A673 (cell line): ENCODE results near the gene CLDN7.

ENCODE experiments used
- CTCF ChIP-seq: fragments of 300-800, 200-600 bp; sonication (generic); conservative IDR thresholded peaks from 2 replicates; pipeline ENCODE4 v1.5.1; 2017; ENCODE audit warnings: low read depth, mild to moderate bottlenecking, antibody characterized with exemption, low read length, moderate library complexity, mixed read lengths
- EZH2 ChIP-seq: fragments of 200-600 bp; sonication (generic); IDR thresholded peaks from 2 replicates; pipeline ENCODE4 v1.6.1; 2017; ENCODE audit warnings: borderline replicate concordance, low read depth, mild to moderate bottlenecking, mixed read lengths, antibody characterized with exemption, low read length; ENCODE audit not compliant: poor library complexity, severe bottlenecking

DNA sequence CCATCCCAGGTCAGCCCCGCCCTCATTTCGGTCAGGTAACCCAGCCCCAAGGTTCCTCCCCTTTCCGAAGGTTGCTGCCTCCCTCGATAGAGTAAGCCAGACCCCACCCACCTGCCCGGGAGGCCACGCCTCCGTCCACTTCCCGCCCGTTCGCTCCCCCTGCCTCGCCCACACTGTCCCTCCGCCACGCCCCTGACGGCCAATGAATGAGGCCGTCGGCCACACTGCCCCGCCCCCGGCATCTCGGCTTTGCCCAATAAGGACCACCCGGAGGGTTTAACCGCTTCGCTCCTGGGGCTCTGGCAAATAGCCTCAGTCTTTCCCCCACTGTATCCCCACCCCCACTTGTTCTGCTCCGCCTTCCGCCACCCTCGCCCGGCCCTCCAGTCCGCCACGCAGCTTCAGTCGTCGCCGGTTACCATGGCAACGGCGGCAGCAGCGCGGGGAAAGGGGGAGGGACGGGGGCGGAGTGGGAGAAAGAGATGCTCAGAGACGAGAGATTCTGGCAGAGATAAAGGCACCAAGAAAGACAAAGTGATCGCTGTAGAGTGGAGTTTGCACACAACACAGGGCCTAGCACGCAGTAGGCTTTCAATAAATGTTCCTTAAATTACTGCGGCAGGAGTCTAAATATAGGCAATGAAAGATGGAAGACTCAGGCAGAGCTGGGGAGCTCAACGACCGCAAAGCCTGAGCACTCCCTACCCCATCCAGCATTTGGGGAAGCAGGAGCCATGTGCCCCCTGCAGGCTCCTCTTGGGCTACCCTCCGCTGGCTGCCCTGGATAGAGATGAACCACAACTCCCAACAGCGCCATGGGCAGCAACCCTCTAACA is 47.8 kb downstream of the CLDN7 start:
- TF ChIP-seq CTCF = peak; percentile 66
- TF ChIP-seq EZH2 = no peak
